HepG2 (cell line): ENCODE data around the gene LTBR. TPM values are rescaled to one million over a fixed set of nuclear protein-coding genes. Genes with fewer than 3 reads are reported as not detected.

Experiments used
- CCAR2 ChIP-seq: fragments of 200-400 bp; formaldehyde crosslinking; optimal IDR thresholded peaks from 2 replicates; pipeline ENCODE3; 2018; ENCODE audit warnings: low read depth, mild to moderate bottlenecking, low read length, moderate library complexity
- MYNN ChIP-seq: sonication (generic); formaldehyde crosslinking; IDR thresholded peaks from 2 replicates; pipeline ENCODE4 v1.4.0; 2020; ENCODE audit warnings: mild to moderate bottlenecking, low read depth, missing genetic modification reagents
- SALL2 ChIP-seq: sonication (generic); formaldehyde crosslinking; IDR thresholded peaks from 2 replicates; pipeline ENCODE4 v1.8.1; 2023; ENCODE audit warnings: mild to moderate bottlenecking, missing genetic modification reagents, inconsistent platforms
- ZNF10 ChIP-seq: sonication (generic); formaldehyde crosslinking; IDR thresholded peaks from 2 replicates; pipeline ENCODE4 v1.4.0; 2020; ENCODE audit warnings: mild to moderate bottlenecking, low read depth, missing genetic modification reagents, borderline replicate concordance
- ZNF296 ChIP-seq: sonication (generic); formaldehyde crosslinking; conservative IDR thresholded peaks from 2 replicates; pipeline ENCODE4 v1.5.0; 2020; ENCODE audit warnings: mild to moderate bottlenecking, missing genetic modification reagents
- ZNF335 ChIP-seq: sonication (generic); formaldehyde crosslinking; IDR thresholded peaks from 2 replicates; pipeline ENCODE4 v1.4.0; 2020; ENCODE audit warnings: missing genetic modification reagents
- ZNF550 ChIP-seq: sonication (generic); formaldehyde crosslinking; IDR thresholded peaks from 2 replicates; pipeline ENCODE4 v1.4.0; 2020; ENCODE audit warnings: mild to moderate bottlenecking, missing genetic modification reagents, borderline replicate concordance
- ZNF670 ChIP-seq: sonication (generic); formaldehyde crosslinking; IDR thresholded peaks from 2 replicates; pipeline ENCODE4 v1.8.0; 2022; ENCODE audit warnings: mild to moderate bottlenecking, missing genetic modification reagents, borderline replicate concordance
- ZNF674 ChIP-seq: sonication (generic); formaldehyde crosslinking; IDR thresholded peaks from 2 replicates; pipeline ENCODE4 v1.5.0; 2020; ENCODE audit warnings: low read depth, mild to moderate bottlenecking, missing genetic modification reagents
- ZNF768 ChIP-seq: sonication (generic); formaldehyde crosslinking; IDR thresholded peaks from 2 replicates; pipeline ENCODE4 v1.4.0; 2020; ENCODE audit warnings: missing genetic modification reagents
- ZSCAN9 ChIP-seq: IDR thresholded peaks from 2 replicates; pipeline ENCODE4 v1.6.1; 2016; ENCODE audit warnings: borderline replicate concordance
- polyA plus RNA-seq, 8 experiments: library from polyadenylated mRNA; depleted of rRNA in 3 of 8; stranded (reverse) in 7 of 8; unstranded in 1 of 8; fragments of >200 nt; fragmentation: Illumina TruSeq in 4 of 8; extraction: Trizol in 4 of 8; gene quantifications; 2 replicates each; pipeline versions ENCODE4 v1.2.1 to v1.2.3, GENCODE V29; 2011 to 2016; ENCODE audit warnings: low read depth in 4 of 8, missing spikeins in 1 of 8, mixed read lengths in 1 of 8; ENCODE audit not compliant: insufficient read depth in 1 of 8
- total RNA-seq, 5 experiments: library from RNA; depleted of rRNA; stranded (reverse); fragments of >200 nt; fragmentation: Illumina TruSeq; extraction: Trizol; gene quantifications; 2 replicates each; pipeline ENCODE4 v1.2.3, GENCODE V29; 2016; ENCODE audit warnings: low read depth in 1 of 5
- TF ChIP-seq, protein P1 (sequence below): sonication (generic); formaldehyde crosslinking; IDR thresholded peaks from 2 replicates; pipeline ENCODE4 v1.4.0; 2020; ENCODE audit warnings: missing genetic modification reagents
- TF ChIP-seq, protein P2 (sequence below): sonication (generic); formaldehyde crosslinking; IDR thresholded peaks from 2 replicates; pipeline ENCODE4 v1.5.1; 2020; ENCODE audit warnings: missing genetic modification reagents, mild to moderate bottlenecking, borderline replicate concordance
- TF ChIP-seq, protein P3 (sequence below): fragments of 450-650 bp; IDR thresholded peaks from 2 replicates; pipeline ENCODE4 v1.6.1; 2016
- TF ChIP-seq, protein P4 (sequence below): sonication (generic); formaldehyde crosslinking; IDR thresholded peaks from 2 replicates; pipeline ENCODE4 v1.5.0; 2020; ENCODE audit warnings: mild to moderate bottlenecking, missing genetic modification reagents

LTBR gene
- total and polyA plus RNA-seq, 2 of the 13 experiments (the other 11 are each of a cell fraction or from before 2014, with no cell fraction given) = 31.4 to 34.8 TPM

DNA sequence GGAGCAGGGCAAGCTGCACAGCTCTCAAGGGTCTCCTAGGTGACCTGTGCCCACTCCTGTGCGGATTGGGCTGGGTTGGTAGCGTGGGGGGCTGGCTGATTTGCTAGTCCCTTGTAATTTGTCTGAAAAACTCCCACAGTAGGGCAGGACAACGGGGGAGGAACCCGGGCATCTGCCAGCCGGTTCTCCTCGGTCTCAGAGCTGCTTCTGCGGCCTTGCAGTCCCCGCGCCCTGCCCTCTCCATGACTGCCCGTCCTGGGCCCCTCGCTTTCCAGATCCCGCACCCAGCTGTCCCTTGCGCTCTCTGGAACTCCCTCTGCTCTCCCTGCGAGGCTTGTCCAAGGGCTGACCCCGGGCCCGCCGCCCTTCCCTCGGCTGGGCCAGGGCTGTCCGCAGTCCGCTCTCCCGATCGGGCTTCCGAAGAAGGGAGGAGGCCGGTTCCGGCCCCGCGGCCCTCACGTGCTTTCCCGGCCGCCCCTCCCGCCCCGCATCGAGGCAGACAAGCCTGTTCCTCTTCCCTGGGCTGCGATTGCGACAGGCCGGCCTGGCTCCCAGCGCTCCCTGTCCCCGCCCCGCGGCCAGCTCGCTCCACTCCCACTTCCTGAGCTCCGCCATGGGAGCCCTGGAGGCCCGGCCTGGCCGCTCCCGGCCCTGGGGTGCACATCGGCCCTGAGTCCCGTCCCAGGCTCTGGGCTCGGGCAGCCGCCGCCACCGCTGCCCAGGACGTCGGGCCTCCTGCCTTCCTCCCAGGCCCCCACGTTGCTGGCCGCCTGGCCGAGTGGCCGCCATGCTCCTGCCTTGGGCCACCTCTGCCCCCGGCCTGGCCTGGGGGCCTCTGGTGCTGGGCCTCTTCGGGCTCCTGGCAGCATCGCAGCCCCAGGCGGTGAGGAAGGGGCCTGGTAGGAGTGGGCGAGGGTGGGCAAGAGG is at the start of gene LTBR (continued):
- TF ChIP-seq ZNF296 (no peak; the same call in 1 of the 2 replicates), ZNF670 (peak; percentile 69; the same call in 1 of the 2 replicates), ZNF335 (CRISPR knock-in tag) (peak; percentile 88), ZNF550 (CRISPR knock-in tag) (no peak), ZNF768 (CRISPR knock-in tag) (peak; percentile 67; the same call in 1 of the 2 replicates), CCAR2 (no peak), ZNF10 (CRISPR knock-in tag) (no peak), SALL2 (CRISPR knock-in tag) (peak; percentile 81), ZSCAN9 (CRISPR knock-in tag) (peak; percentile 91; the same call in 1 of the 2 replicates), ZNF674 (CRISPR knock-in tag) (peak; percentile 86; the same call in 1 of the 2 replicates), MYNN (CRISPR knock-in tag) (0 out of 2 replicates have a peak, but pooled peaks have one; percentile 38)
- TF ChIP-seq, protein P1, sequence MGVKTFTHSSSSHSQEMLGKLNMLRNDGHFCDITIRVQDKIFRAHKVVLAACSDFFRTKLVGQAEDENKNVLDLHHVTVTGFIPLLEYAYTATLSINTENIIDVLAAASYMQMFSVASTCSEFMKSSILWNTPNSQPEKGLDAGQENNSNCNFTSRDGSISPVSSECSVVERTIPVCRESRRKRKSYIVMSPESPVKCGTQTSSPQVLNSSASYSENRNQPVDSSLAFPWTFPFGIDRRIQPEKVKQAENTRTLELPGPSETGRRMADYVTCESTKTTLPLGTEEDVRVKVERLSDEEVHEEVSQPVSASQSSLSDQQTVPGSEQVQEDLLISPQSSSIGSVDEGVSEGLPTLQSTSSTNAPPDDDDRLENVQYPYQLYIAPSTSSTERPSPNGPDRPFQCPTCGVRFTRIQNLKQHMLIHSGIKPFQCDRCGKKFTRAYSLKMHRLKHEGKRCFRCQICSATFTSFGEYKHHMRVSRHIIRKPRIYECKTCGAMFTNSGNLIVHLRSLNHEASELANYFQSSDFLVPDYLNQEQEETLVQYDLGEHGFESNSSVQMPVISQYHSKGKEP (CRISPR knock-in tag) = no peak
- TF ChIP-seq, protein P2, sequence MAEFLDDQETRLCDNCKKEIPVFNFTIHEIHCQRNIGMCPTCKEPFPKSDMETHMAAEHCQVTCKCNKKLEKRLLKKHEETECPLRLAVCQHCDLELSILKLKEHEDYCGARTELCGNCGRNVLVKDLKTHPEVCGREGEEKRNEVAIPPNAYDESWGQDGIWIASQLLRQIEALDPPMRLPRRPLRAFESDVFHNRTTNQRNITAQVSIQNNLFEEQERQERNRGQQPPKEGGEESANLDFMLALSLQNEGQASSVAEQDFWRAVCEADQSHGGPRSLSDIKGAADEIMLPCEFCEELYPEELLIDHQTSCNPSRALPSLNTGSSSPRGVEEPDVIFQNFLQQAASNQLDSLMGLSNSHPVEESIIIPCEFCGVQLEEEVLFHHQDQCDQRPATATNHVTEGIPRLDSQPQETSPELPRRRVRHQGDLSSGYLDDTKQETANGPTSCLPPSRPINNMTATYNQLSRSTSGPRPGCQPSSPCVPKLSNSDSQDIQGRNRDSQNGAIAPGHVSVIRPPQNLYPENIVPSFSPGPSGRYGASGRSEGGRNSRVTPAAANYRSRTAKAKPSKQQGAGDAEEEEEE (CRISPR knock-in tag) = 0 out of 2 replicates have a peak, but pooled peaks have one; percentile 57
- TF ChIP-seq, protein P3, sequence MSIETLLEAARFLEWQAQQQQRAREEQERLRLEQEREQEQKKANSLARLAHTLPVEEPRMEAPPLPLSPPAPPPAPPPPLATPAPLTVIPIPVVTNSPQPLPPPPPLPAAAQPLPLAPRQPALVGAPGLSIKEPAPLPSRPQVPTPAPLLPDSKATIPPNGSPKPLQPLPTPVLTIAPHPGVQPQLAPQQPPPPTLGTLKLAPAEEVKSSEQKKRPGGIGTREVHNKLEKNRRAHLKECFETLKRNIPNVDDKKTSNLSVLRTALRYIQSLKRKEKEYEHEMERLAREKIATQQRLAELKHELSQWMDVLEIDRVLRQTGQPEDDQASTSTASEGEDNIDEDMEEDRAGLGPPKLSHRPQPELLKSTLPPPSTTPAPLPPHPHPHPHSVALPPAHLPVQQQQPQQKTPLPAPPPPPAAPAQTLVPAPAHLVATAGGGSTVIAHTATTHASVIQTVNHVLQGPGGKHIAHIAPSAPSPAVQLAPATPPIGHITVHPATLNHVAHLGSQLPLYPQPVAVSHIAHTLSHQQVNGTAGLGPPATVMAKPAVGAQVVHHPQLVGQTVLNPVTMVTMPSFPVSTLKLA = peak; percentile 60
- TF ChIP-seq, protein P4, sequence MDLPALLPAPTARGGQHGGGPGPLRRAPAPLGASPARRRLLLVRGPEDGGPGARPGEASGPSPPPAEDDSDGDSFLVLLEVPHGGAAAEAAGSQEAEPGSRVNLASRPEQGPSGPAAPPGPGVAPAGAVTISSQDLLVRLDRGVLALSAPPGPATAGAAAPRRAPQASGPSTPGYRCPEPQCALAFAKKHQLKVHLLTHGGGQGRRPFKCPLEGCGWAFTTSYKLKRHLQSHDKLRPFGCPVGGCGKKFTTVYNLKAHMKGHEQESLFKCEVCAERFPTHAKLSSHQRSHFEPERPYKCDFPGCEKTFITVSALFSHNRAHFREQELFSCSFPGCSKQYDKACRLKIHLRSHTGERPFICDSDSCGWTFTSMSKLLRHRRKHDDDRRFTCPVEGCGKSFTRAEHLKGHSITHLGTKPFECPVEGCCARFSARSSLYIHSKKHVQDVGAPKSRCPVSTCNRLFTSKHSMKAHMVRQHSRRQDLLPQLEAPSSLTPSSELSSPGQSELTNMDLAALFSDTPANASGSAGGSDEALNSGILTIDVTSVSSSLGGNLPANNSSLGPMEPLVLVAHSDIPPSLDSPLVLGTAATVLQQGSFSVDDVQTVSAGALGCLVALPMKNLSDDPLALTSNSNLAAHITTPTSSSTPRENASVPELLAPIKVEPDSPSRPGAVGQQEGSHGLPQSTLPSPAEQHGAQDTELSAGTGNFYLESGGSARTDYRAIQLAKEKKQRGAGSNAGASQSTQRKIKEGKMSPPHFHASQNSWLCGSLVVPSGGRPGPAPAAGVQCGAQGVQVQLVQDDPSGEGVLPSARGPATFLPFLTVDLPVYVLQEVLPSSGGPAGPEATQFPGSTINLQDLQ (CRISPR knock-in tag) = peak; percentile 34; the same call in 1 of the 2 replicates
